Stomach (tissue), 9 donors: ENCODE data around the gene EIF2S2. TPM values are rescaled to one million over a fixed set of nuclear protein-coding genes. Genes with fewer than 3 reads are reported as not detected.

Source experiments
- DNase-seq, 2 donors: peaks; one replicate each; pipeline versions ENCODE4 v3.0.0 to v3.0.0-alpha.2; 2013 to 2019
- H3K27ac ChIP-seq, 5 donors: fragments of 200-600 bp in 4 of 5; sonication (generic) in 4 of 5; one replicate each; pipeline ENCODE4 v1.5.1; 2013 to 2019; ENCODE audit warnings: mild to moderate bottlenecking in 1 of 5, moderate library complexity in 1 of 5
- H3K27me3 ChIP-seq, 3 donors: fragments of 200-600 bp; sonication (generic); one replicate each; pipeline ENCODE4 v1.5.1; 2017 to 2019; ENCODE audit warnings: mixed run types in 1 of 3
- H3K36me3 ChIP-seq, 4 donors: fragments of 200-600 bp; sonication (generic); 1 replicate in 3 of 4; 2 replicates in 1 of 4; pipeline ENCODE4 v1.5.1; 2016 to 2019
- H3K4me1 ChIP-seq, 4 donors: fragments of 200-600 bp; sonication (generic); one replicate each; pipeline ENCODE4 v1.5.1; 2016 to 2019
- H3K4me3 ChIP-seq, 4 donors: fragments of 200-600 bp; sonication (generic) in 3 of 4; one replicate each; pipeline ENCODE4 v1.5.1; 2016 to 2019; ENCODE audit warnings: mild to moderate bottlenecking in 1 of 4
- H3K9me3 ChIP-seq, 4 donors: fragments of 200-600 bp; sonication (generic); one replicate each; pipeline ENCODE4 v1.5.1; 2016 to 2019
- CTCF ChIP-seq, 7 experiments: fragments of 450-650 bp in 4 of 7; fragments of 200-600 bp in 3 of 7; sonication (generic) in 3 of 7; IDR thresholded peaks; one replicate each; pipeline ENCODE4 v1.5.1; 2016 to 2019; ENCODE audit warnings: antibody characterized with exemption in 7 of 7, control low read depth in 2 of 7, mild to moderate bottlenecking in 1 of 7
- EP300 ChIP-seq: sonication (generic); formaldehyde crosslinking; IDR thresholded peaks from one replicate; pipeline ENCODE4 v1.6.1; 2017; ENCODE audit warnings: antibody characterized with exemption
- POLR2A ChIP-seq, 4 donors: fragments of 450-650 bp; IDR thresholded peaks; one replicate each; pipeline ENCODE4 v1.6.1; 2016; ENCODE audit warnings: antibody characterized with exemption in 4 of 4, control low read depth in 2 of 4, mild to moderate bottlenecking in 1 of 4, moderate library complexity in 1 of 4
- POLR2AphosphoS5 ChIP-seq, 3 donors: sonication (generic); formaldehyde crosslinking; IDR thresholded peaks; one replicate each; pipeline ENCODE4 v1.6.1; 2016; ENCODE audit warnings: antibody characterized with exemption in 3 of 3
- WGBS, 5 donors: extraction: QIAGEN DNeasy Blood & Tissue Kit in 3 of 5; methylation state at CpG; one replicate each; pipeline versions ENCODE4 v1.1.5 to v1.1.7; 2013 to 2018; 5-methylcytosine and 5-hydroxymethylcytosine counted together
- intact Hi-C: fragments of 100-400 bp; cut with DNase I; formaldehyde crosslinking; loops from one replicate; pipeline ENCODE4 v1.15.1; 2023; ENCODE audit warnings: low total_unique reads
- polyA plus RNA-seq, 3 donors: library from polyadenylated mRNA; stranded (reverse); fragments of 200-250 nt; gene quantifications; one replicate each; pipeline ENCODE4 v1.2.3, GENCODE V29; 2013
- total RNA-seq, 5 donors: library from RNA; depleted of rRNA; stranded (reverse); fragments of >200 nt; gene quantifications; one replicate each; pipeline versions ENCODE4 v1.1.0 to v1.2.3, GENCODE V29; 2014 to 2016
- donor health status: healthy with polysubstance abuse.
- donor health status: Bipolar disorder and iron deficiency.
- donor health status: healthy.

The EIF2S2 gene
- total and polyA plus RNA-seq, 8 donors = 26.6 to 92.4 (median 45.6) TPM

GRCh38 chr20:34088305-34089174, 23.5 kb downstream of the EIF2S2 start:
- no peak overlapping the region for H3K27ac ChIP-seq
- WGBS, 5 donors = 82 to 89% (median 85%) methylated on average over 15 of the region's 15 CpGs
- no peaks in the 10 kb centered on the region for H3K27me3 ChIP-seq
- no peak for DNase-seq
- H3K4me3 ChIP-seq = no peak overlapping the region
- no peak for TF ChIP-seq CTCF (IDR thresholded peaks at IDR 0.05)
- peaks cover 64 to 100% (median 98%) of the 10 kb centered on the region in 4 donors for H3K36me3 ChIP-seq
- intact Hi-C loops = no loop called here
- H3K4me1 ChIP-seq = peaks cover 5 to 17% (median 10%) of the 10 kb centered on the region in 4 donors
- no peaks in the 10 kb centered on the region for H3K9me3 ChIP-seq

GRCh38 chr20:34085544-34086040, 26.5 kb downstream of the EIF2S2 start:
- Histone ChIP-seq H3K4me3 (no peak overlapping the region), H3K4me1 (peaks cover 16 to 30% (median 23%) of the 10 kb centered on the region in 4 donors), H3K36me3 (peaks cover 48 to 95% (median 91%) of the 10 kb centered on the region in 4 donors), H3K27me3 (no peaks in the 10 kb centered on the region), H3K27ac (no peak overlapping the region), H3K9me3 (no peaks in the 10 kb centered on the region)
- TF ChIP-seq POLR2A (IDR thresholded peaks at IDR 0.05) = no peak
- no peak for TF ChIP-seq CTCF (IDR thresholded peaks at IDR 0.05)
- no peak for TF ChIP-seq POLR2AphosphoS5 (IDR thresholded peaks at IDR 0.05)
- no peak for TF ChIP-seq EP300
- WGBS, 5 donors = 77 to 86% (median 78%) methylated on average over 5 of the region's 5 CpGs
- no peak for DNase-seq
- intact Hi-C loops = no loop called here

- intact Hi-C loops = no loop called here
- peaks cover 40 to 95% (median 91%) of the 10 kb centered on the region in 4 donors for H3K36me3 ChIP-seq
- H3K4me1 ChIP-seq = peaks cover 10 to 21% (median 17%) of the 10 kb centered on the region in 4 donors
- 80 to 91% (median 84%) methylated on average over 8 to 9 of the region's 9 CpGs for WGBS, 5 donors
- H3K27ac ChIP-seq = peak overlapping the region in 2 of 5 donors; percentile 38 to 68
- no peaks in the 10 kb centered on the region for H3K9me3 ChIP-seq
- H3K4me3 ChIP-seq = no peak overlapping the region
- no peak for TF ChIP-seq POLR2A (IDR thresholded peaks at IDR 0.05)
- TF ChIP-seq EP300 = no peak
- no peak for TF ChIP-seq CTCF (IDR thresholded peaks at IDR 0.05)
- DNase-seq = no peak
- H3K27me3 ChIP-seq = no peaks in the 10 kb centered on the region
These were observed 27.7 kb downstream of the EIF2S2 start for GRCh38 chr20:34084227-34084923.

- 77 to 97% (median 88%) methylated on average over 2 of the region's 2 CpGs for WGBS, 5 donors
- intact Hi-C loops = no loop called here
- no peaks in the 10 kb centered on the region for H3K27me3 ChIP-seq
- H3K27ac ChIP-seq = peak overlapping the region in 4 of 5 donors; percentile 0 to 68 (median 36)
- no peak overlapping the region for H3K4me3 ChIP-seq
- H3K4me1 ChIP-seq = peaks cover 10 to 21% (median 17%) of the 10 kb centered on the region in 4 donors
- no peaks in the 10 kb centered on the region for H3K9me3 ChIP-seq
- DNase-seq = no peak
- TF ChIP-seq POLR2A (IDR thresholded peaks at IDR 0.05) = no peak
- no peak for TF ChIP-seq EP300
- no peak for TF ChIP-seq CTCF (IDR thresholded peaks at IDR 0.05)
- no peak for TF ChIP-seq POLR2AphosphoS5 (IDR thresholded peaks at IDR 0.05)
- peaks cover 41 to 95% (median 91%) of the 10 kb centered on the region in 4 donors for H3K36me3 ChIP-seq
These were observed 28.3 kb downstream of the EIF2S2 start for GRCh38 chr20:34083781-34084180.
